Measurements from ENCODE around the gene TRIM5. TPM values are rescaled to one million over a fixed set of nuclear protein-coding genes. Genes with fewer than 3 reads are reported as not detected.
A peak's percentile ranks its signal among the peaks of the same experiment; 100 is the strongest.
"Not testable (repeated sequence)": the region's sequence is repeated elsewhere in the genome, so short reads cannot be mapped to it uniquely, and the experiment has no call there.

The TRIM5 gene
- total RNA-seq, 1 donor from 2014 or later: 44.4 TPM

DNA sequence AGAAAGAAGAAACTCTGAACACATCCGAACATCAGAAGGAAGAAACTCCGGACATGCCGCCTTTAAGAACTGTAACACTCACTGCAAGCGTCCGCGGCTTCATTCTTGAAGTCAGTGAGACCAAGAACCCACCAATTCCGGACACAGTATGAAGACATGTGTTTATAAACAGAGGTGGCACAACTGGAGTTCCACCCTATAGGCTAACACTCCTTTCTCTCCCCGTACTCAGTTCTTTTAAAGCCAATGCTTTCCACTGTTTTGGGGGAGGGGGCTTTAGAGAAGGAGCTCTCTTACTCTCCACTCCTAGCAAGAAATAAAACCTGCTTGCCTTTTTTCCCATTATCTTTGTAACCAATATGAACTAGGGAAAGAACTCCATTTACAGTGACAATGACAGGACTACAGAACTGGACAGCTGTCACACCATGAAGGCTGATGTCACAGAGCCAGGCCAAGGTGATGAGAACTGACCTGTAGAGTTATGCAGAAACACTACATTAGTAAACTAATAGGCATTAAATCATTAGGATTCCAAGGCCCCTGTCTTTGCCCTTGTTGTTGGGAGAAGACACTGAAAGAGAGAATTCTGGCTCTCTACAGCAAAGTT lies 733 bp downstream of the TRIM5 start:
- intact Hi-C loops (cut with DNase I): no loop called here
- DNase-seq (no peak), ATAC-seq (no peak)
- H3K36me3 ChIP-seq: peaks cover 11% of the 10 kb centered on the region
- peaks cover 13% of the 10 kb centered on the region for H3K4me1 ChIP-seq
- H3K27ac ChIP-seq: peak overlapping the region; percentile 83
- no peaks in the 10 kb centered on the region for H3K9me3 ChIP-seq
- peak overlapping the region; percentile 68 for H3K4me3 ChIP-seq
- TF ChIP-seq, protein P1, sequence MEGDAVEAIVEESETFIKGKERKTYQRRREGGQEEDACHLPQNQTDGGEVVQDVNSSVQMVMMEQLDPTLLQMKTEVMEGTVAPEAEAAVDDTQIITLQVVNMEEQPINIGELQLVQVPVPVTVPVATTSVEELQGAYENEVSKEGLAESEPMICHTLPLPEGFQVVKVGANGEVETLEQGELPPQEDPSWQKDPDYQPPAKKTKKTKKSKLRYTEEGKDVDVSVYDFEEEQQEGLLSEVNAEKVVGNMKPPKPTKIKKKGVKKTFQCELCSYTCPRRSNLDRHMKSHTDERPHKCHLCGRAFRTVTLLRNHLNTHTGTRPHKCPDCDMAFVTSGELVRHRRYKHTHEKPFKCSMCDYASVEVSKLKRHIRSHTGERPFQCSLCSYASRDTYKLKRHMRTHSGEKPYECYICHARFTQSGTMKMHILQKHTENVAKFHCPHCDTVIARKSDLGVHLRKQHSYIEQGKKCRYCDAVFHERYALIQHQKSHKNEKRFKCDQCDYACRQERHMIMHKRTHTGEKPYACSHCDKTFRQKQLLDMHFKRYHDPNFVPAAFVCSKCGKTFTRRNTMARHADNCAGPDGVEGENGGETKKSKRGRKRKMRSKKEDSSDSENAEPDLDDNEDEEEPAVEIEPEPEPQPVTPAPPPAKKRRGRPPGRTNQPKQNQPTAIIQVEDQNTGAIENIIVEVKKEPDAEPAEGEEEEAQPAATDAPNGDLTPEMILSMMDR (IDR thresholded peaks at IDR 0.05): no peak
- H3K27me3 ChIP-seq: no peaks in the 10 kb centered on the region

DNA sequence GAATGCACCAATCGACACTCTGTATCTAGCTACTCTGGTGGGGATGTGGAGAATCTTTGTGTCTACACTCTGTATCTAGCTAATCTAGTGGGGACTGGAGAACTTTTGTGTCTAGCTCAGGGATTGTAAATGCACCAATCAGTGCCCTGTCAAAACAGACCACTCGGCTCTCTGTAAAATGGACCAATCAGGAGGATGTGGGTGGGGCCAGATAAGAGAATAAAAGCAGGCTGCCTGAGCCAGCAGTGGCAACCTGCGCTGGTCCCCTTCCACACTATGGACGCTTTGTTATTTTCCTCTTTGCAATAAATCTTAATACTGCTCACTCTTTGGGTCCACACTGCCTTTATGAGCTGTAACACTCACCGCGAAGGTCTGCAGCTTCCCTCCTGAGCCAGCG lies 1.3 kb downstream of the TRIM5 start:
- ATAC-seq; H3K4me1 ChIP-seq; intact Hi-C loops (cut with DNase I); H3K9me3 ChIP-seq; DNase-seq; H3K27me3 ChIP-seq: not testable (repeated sequence)
- peaks cover 16% of the 10 kb centered on the region for H3K36me3 ChIP-seq
- peak overlapping the region; percentile 68 for H3K4me3 ChIP-seq
- H3K27ac ChIP-seq: peak overlapping the region; percentile 83

GRCh38 chr11:5682890-5683441 lies 1.9 kb downstream of the TRIM5 start:
- peaks cover 23% of the 10 kb centered on the region for H3K36me3 ChIP-seq
- H3K4me1 ChIP-seq; H3K4me3 ChIP-seq; DNase-seq; H3K27me3 ChIP-seq; H3K9me3 ChIP-seq; intact Hi-C loops (cut with DNase I); ATAC-seq; H3K27ac ChIP-seq: not testable (repeated sequence)

DNA sequence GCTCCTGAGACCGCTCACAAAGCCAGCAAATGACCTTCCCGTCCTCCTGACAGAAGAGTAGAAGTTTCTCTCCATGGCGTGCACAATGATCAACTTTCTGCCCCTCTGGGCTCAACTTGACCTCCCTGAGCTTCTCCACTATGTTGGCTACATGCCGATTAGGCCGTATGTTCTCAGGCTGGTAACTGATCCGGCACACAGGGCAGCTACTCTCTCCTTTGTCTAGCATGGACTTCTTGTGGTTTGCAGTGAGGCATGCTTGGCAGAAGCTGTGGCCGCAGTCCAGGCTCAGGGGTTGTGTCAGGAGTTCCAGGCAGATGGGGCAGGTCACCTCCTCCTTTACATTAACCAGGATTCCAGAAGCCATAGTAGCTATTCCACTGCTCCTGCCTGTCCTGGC lies 5.1 kb downstream of the TRIM5 start:
- Histone ChIP-seq H3K4me1 (no peaks in the 10 kb centered on the region), H3K36me3 (peaks cover 29% of the 10 kb centered on the region), H3K9me3 (no peaks in the 10 kb centered on the region), H3K27me3 (no peaks in the 10 kb centered on the region), H3K4me3 (no peak overlapping the region), H3K27ac (no peak overlapping the region)
- intact Hi-C loops (cut with DNase I): no loop called here
- ATAC-seq (no peak), DNase-seq (no peak)
- TF ChIP-seq, protein P1 (IDR thresholded peaks at IDR 0.05): no peak

DNA sequence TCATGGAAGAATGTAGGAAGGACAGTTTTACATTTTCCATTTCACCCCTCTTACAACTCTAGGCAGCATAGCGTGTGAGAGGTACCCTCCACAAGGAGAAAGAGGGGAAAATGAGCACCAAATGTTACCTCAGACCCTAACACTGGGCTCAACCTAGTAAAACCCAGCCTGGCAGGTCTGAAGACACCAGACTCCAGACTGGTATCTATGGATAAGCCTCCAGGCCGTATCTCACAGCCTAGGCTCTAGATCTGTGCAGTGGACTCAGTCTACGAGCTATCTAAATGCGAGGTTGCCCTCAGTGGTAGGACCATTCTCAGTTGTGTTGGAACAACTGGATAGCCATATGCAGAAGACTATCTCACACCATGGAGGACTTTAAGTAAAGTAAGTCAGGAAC lies 10.5 kb downstream of the TRIM5 start:
- TF ChIP-seq, protein P1 (IDR thresholded peaks at IDR 0.05): no peak
- H3K27ac ChIP-seq: no peak overlapping the region
- H3K27me3 ChIP-seq: no peaks in the 10 kb centered on the region
- no peak for ATAC-seq
- no peaks in the 10 kb centered on the region for H3K4me1 ChIP-seq
- intact Hi-C loops (cut with DNase I): no loop called here
- no peak overlapping the region for H3K4me3 ChIP-seq
- peaks cover 41% of the 10 kb centered on the region for H3K36me3 ChIP-seq
- DNase-seq: no peak
- H3K9me3 ChIP-seq: no peaks in the 10 kb centered on the region

DNA sequence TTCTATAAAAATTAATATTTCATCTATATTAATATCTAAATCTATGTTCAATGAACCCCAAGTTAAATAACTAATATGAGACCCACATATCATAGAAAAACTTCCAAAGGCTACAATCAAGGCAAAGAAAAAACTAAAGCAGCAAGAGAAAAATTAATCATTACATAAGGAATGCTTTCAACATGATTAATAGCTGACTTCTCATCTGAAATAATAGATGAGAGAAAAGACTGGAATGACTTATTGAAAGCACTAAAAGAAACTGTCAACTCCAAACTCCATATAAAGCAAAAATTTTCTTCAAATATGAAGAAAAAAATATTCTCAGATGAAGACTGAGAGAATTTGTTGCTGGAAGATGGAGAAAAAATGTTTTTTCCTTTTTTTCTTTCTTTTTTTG lies 13.0 kb downstream of the TRIM5 start:
- intact Hi-C loops (cut with DNase I): no loop called here
- no peaks in the 10 kb centered on the region for H3K9me3 ChIP-seq
- DNase-seq (no peak), ATAC-seq (no peak)
- H3K36me3 ChIP-seq: peaks cover 39% of the 10 kb centered on the region
- TF ChIP-seq, protein P1 (IDR thresholded peaks at IDR 0.05): no peak
- no peaks in the 10 kb centered on the region for H3K27me3 ChIP-seq
- no peaks in the 10 kb centered on the region for H3K4me1 ChIP-seq
- no peak overlapping the region for H3K27ac ChIP-seq
- H3K4me3 ChIP-seq: no peak overlapping the region

- DNase-seq: no peak
- Histone ChIP-seq H3K9me3 (no peaks in the 10 kb centered on the region), H3K27me3 (no peaks in the 10 kb centered on the region), H3K27ac (no peak overlapping the region), H3K4me1 (no peaks in the 10 kb centered on the region), H3K36me3 (peaks cover 60% of the 10 kb centered on the region), H3K4me3 (no peak overlapping the region)
- intact Hi-C loops (cut with DNase I): no loop called here
- TF ChIP-seq, protein P1 (IDR thresholded peaks at IDR 0.05): no peak
- ATAC-seq: peak; percentile 71
Observed at GRCh38 chr11:5666402-5666793, 18.5 kb downstream of the TRIM5 start.

Data from upper lobe of right lung (tissue), 1 donor.